Skeletal muscle satellite cell (primary cell): ENCODE data around the gene RWDD3.

Experiments
- H3K27me3 ChIP-seq: 2 replicates; pipeline ENCODE4 v1.7.0; 2013; ENCODE audit warnings: low read length; ENCODE audit not compliant: control insufficient read depth, insufficient read depth
- H3K36me3 ChIP-seq: 2 replicates; pipeline ENCODE4 v1.7.0; 2013; ENCODE audit warnings: mild to moderate bottlenecking, control low read depth, low read length; ENCODE audit not compliant: insufficient read depth
- H3K4me1 ChIP-seq: 2 replicates; pipeline ENCODE4 v1.7.0; 2013; ENCODE audit warnings: low read length; ENCODE audit not compliant: control insufficient read depth, insufficient read depth
- H3K4me2 ChIP-seq: 2 replicates; pipeline ENCODE4 v1.7.0; 2013; ENCODE audit warnings: mild to moderate bottlenecking, low read length
- H3K4me3 ChIP-seq: 2 replicates; pipeline ENCODE4 v1.7.0; 2013; ENCODE audit warnings: low read length
- H3K9ac ChIP-seq: 2 replicates; pipeline ENCODE4 v1.7.0; 2013; ENCODE audit warnings: mild to moderate bottlenecking, low read depth, low read length, moderate library complexity
- H3K9me3 ChIP-seq: replicated peaks from 2 replicates; pipeline ENCODE4 v1.7.0; 2013; ENCODE audit warnings: mild to moderate bottlenecking, control low read depth, low read length

RWDD3 gene

GRCh38 chr1:95230768-95231191, 3.2 kb upstream of the RWDD3 start:
- Histone ChIP-seq H3K4me3 (no peak overlapping the region), H3K9ac (no peak overlapping the region), H3K9me3 (no peaks in the 10 kb centered on the region), H3K4me2 (no peak overlapping the region), H3K27me3 (no peaks in the 10 kb centered on the region), H3K36me3 (no peaks in the 10 kb centered on the region), H3K4me1 (peaks cover 15% of the 10 kb centered on the region)

DNA sequence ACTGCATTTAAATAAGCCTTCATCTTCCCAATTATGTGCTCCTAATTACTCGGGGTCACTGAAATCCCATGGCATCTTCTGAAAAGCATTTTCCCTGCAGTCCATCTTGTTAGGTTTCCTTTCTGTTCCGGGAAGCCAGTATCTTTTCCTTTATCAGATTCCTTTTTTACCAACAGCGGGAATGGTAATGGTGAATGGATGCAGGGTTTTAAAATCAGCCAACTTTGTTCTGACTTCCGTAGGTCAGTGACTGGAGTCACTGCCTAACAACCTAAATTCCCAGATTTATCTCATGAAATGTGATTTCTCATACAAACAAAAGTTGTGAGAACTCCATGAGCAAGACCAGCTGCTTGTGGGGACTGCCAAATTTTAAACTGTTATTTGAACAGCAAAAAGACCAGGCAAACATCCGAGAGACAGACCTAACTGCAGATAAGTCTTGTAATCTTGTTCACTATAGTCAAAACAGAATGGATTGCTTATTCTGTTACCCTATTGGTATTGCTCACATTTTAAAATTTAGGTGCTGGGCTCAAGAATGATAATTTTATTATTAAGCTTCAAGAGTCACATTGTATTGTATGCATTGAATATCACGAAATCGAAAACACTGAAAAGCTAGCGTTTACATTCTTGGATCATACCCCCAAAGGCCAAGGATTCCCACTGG, 1.2 kb upstream of the RWDD3 start:
- Histone ChIP-seq H3K9me3 (no peaks in the 10 kb centered on the region), H3K36me3 (peaks cover 5% of the 10 kb centered on the region), H3K27me3 (no peaks in the 10 kb centered on the region), H3K9ac (peak overlapping the region; percentile 99), H3K4me1 (peaks cover 19% of the 10 kb centered on the region), H3K4me2 (peak overlapping the region; percentile 97), H3K4me3 (peak overlapping the region; percentile 100)

- Histone ChIP-seq H3K27me3 (no peaks in the 10 kb centered on the region), H3K4me2 (peak overlapping the region; percentile 97), H3K9me3 (no peaks in the 10 kb centered on the region), H3K4me1 (peaks cover 23% of the 10 kb centered on the region), H3K36me3 (peaks cover 5% of the 10 kb centered on the region), H3K9ac (peak overlapping the region; percentile 99), H3K4me3 (peak overlapping the region; percentile 100)
Measured at GRCh38 chr1:95233319-95233736, 682 bp upstream of the RWDD3 start.

- Histone ChIP-seq H3K4me1 (peaks cover 23% of the 10 kb centered on the region), H3K4me2 (no peak overlapping the region), H3K36me3 (peaks cover 25% of the 10 kb centered on the region), H3K27me3 (no peaks in the 10 kb centered on the region), H3K4me3 (no peak overlapping the region), H3K9ac (no peak overlapping the region), H3K9me3 (no peaks in the 10 kb centered on the region)
Measured at GRCh38 chr1:95236784-95237575, 3.0 kb downstream of the RWDD3 start.

DNA sequence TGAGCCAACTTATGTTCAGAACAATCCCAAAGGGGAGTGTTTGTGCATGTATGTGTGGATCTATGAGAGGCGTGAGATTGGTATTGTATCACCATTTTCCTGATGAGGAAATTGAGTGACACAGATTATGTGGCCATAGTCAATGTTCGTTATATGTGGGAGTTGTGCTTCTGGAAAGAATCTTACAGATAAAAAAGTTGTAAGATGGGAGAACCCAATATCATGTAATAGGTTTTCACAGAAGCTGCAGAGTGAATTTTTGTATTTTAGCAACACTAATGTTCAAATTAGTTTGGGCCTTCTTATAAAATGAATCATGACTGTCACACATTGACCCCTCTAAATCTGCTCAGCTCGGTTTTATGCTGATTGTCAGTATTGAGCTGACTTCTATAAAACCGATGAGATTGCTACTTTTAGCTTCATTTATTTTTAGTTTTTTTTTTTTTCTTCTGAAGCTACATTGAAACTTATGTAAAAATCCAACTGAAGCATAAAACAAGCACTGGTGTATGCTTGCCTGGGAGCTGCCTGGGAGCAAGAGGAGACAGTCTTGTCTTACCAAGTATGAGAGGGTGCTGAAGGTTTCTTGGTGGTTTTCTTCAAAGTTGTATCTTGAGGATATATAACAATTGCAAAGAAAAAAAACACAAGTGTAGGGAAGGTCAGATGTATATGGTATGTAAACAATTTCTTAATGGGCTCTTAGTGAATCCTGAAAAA, 4.1 kb downstream of the RWDD3 start:
- no peak overlapping the region for H3K4me2 ChIP-seq
- H3K4me1 ChIP-seq, result peaks cover 15% of the 10 kb centered on the region
- H3K27me3 ChIP-seq, result no peaks in the 10 kb centered on the region
- H3K9ac ChIP-seq, result no peak overlapping the region
- H3K9me3 ChIP-seq, result no peaks in the 10 kb centered on the region
- H3K36me3 ChIP-seq, result peaks cover 30% of the 10 kb centered on the region
- no peak overlapping the region for H3K4me3 ChIP-seq

DNA sequence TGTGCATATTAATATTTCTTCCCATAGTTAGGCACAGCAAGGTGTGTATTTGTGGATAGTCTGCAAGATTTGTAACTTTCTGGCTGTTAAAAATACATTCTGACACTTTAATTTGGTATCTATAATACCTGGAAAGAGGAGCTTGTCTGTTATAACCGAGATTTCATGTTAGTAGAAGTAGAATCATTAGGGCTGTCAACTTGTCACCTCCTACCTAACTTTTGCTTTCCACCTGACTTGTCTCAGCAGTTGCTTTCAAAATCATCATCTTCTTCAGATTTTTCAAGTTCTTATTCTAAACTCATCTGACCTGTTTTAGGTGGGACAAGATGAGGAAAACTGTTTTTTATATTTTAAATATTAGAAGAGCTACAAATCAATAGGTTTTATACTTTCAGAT, 11.0 kb downstream of the RWDD3 start:
- Histone ChIP-seq H3K4me2 (no peak overlapping the region), H3K36me3 (peaks cover 54% of the 10 kb centered on the region), H3K4me1 (no peaks in the 10 kb centered on the region), H3K9ac (no peak overlapping the region), H3K9me3 (no peaks in the 10 kb centered on the region), H3K4me3 (no peak overlapping the region), H3K27me3 (no peaks in the 10 kb centered on the region)

DNA sequence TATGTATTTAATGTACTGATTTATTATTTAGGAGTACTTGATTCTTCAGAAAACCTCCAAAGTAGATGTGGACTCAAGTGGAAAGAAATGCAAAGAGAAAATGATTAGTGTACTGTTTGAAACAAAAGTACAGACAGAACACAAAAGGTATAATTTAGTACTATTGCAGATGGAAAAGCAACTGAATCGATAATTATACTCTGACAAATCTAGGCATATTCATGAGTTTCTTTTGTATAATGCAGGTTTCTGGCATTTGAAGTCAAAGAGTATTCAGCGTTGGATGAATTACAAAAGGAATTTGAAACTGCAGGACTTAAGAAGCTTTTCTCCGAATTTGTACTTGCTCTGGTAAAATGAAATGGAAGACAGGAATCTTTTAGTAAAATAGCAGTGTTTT, 12.5 kb downstream of the RWDD3 start:
- Histone ChIP-seq H3K9me3 (no peaks in the 10 kb centered on the region), H3K4me3 (no peak overlapping the region), H3K4me2 (no peak overlapping the region), H3K9ac (no peak overlapping the region), H3K4me1 (no peaks in the 10 kb centered on the region), H3K27me3 (no peaks in the 10 kb centered on the region), H3K36me3 (peaks cover 41% of the 10 kb centered on the region)

GRCh38 chr1:95247607-95248006, 13.6 kb downstream of the RWDD3 start:
- Histone ChIP-seq H3K27me3 (no peaks in the 10 kb centered on the region), H3K4me2 (no peak overlapping the region), H3K9ac (no peak overlapping the region), H3K4me3 (no peak overlapping the region), H3K4me1 (no peaks in the 10 kb centered on the region), H3K36me3 (peaks cover 33% of the 10 kb centered on the region), H3K9me3 (no peaks in the 10 kb centered on the region)

DNA sequence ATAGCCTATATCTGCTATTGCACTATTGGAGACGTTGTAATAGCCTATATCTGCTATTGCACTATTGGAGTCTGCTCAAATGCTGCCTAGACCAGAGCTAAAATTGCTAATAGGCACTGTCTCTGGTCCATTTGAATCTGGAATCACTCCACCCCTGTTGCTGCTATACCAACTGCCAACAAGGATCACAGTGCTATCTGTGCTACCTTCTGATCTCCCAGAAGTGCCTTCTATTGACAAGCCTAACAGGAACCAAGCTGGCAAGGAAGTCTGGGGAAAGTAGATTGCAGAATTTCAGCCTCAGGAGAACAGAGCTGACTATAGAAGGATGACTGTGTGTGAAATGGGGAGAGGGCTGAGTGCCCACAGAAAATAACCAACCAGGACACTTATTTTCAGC, 15.9 kb downstream of the RWDD3 start:
- H3K9ac ChIP-seq, result no peak overlapping the region
- H3K4me3 ChIP-seq, result no peak overlapping the region
- no peak overlapping the region for H3K4me2 ChIP-seq
- H3K27me3 ChIP-seq, result no peaks in the 10 kb centered on the region
- no peaks in the 10 kb centered on the region for H3K4me1 ChIP-seq
- H3K36me3 ChIP-seq, result peaks cover 22% of the 10 kb centered on the region
- no peaks in the 10 kb centered on the region for H3K9me3 ChIP-seq

GRCh38 chr1:95252422-95252821, 18.4 kb downstream of the RWDD3 start:
- no peak overlapping the region for H3K4me2 ChIP-seq
- no peaks in the 10 kb centered on the region for H3K9me3 ChIP-seq

DNA sequence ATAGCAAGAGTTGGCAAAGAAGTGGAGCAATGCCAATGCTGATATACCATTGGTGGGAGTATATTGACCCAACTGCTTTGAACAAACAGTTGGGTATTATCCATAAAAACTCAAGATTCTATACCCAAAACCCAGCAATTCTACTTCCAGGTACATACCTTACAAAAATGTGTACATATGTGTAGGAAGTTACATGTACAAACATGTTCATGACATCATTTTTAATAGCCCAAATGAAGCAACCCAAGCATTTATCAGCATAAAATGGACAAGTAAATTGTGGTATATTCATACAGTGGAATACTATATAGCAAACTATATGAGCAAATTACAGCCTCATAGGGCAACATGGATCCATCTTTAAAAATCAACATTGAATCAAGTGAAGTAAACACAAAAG, 20.9 kb downstream of the RWDD3 start:
- Histone ChIP-seq H3K9ac (no peak overlapping the region), H3K27me3 (no peaks in the 10 kb centered on the region), H3K4me3 (no peak overlapping the region), H3K9me3 (no peaks in the 10 kb centered on the region), H3K36me3 (no peaks in the 10 kb centered on the region), H3K4me1 (no peaks in the 10 kb centered on the region), H3K4me2 (no peak overlapping the region)

More at GRCh38 chr1:95252422-95252821, 18.4 kb downstream of the RWDD3 start:
- peaks cover 10% of the 10 kb centered on the region for H3K36me3 ChIP-seq
- no peaks in the 10 kb centered on the region for H3K27me3 ChIP-seq
- H3K4me3 ChIP-seq, result no peak overlapping the region
- no peaks in the 10 kb centered on the region for H3K4me1 ChIP-seq
- no peak overlapping the region for H3K9ac ChIP-seq
